GM19467 (cell line): ENCODE measurements around the gene RB1.
"Not testable (repeated sequence)": the region's sequence is repeated elsewhere in the genome, so short reads cannot be mapped to it uniquely, and the experiment has no call there.

Experiments
- ATAC-seq: cut with Tn5 transposase; IDR thresholded peaks from one replicate; pipeline ENCODE4 v1.9.1; 2021; ENCODE audit warnings: mild to moderate bottlenecking, moderate library complexity; ENCODE audit not compliant: unreplicated experiment

The RB1 gene

GRCh38 chr13:48446464-48446863, 142.9 kb downstream of the RB1 start:
- no peak for ATAC-seq

GRCh38 chr13:48448285-48448958, 144.9 kb downstream of the RB1 start:
- ATAC-seq, result no peak

GRCh38 chr13:48448959-48449614, 145.5 kb downstream of the RB1 start:
- ATAC-seq, result no peak

- ATAC-seq, result no peak
Observed at GRCh38 chr13:48449656-48450055, 146.1 kb downstream of the RB1 start.

- ATAC-seq, result not testable (repeated sequence)
Observed at GRCh38 chr13:48451196-48451595, 147.6 kb downstream of the RB1 start.

- no peak for ATAC-seq
Observed at GRCh38 chr13:48456546-48456945, 153.0 kb downstream of the RB1 start.

GRCh38 chr13:48457578-48458242, 154.2 kb downstream of the RB1 start:
- ATAC-seq, result no peak

GRCh38 chr13:48475230-48475629, 171.7 kb downstream of the RB1 start:
- no peak for ATAC-seq

GRCh38 chr13:48476215-48476614, 172.7 kb downstream of the RB1 start:
- ATAC-seq, result no peak

- no peak for ATAC-seq
Observed at GRCh38 chr13:48476686-48477085, 173.1 kb downstream of the RB1 start.

GRCh38 chr13:48477191-48477855, 173.8 kb downstream of the RB1 start:
- ATAC-seq, result no peak

GRCh38 chr13:48478391-48478790, 174.8 kb downstream of the RB1 start:
- ATAC-seq, result no peak

GRCh38 chr13:48483575-48483974, 180.0 kb downstream of the RB1 start:
- ATAC-seq, result no peak

- ATAC-seq, result no peak
Observed at GRCh38 chr13:48485432-48485831, 181.9 kb downstream of the RB1 start.

GRCh38 chr13:48486362-48486761, 182.8 kb downstream of the RB1 start:
- no peak for ATAC-seq

- no peak for ATAC-seq
Observed at GRCh38 chr13:48486836-48487235, 183.3 kb downstream of the RB1 start.

- no peak for ATAC-seq
Observed at GRCh38 chr13:48487968-48488367, 184.4 kb downstream of the RB1 start.

GRCh38 chr13:48488995-48489394, 185.4 kb downstream of the RB1 start:
- ATAC-seq, result no peak

GRCh38 chr13:48489666-48490065, 186.1 kb downstream of the RB1 start:
- ATAC-seq, result no peak

GRCh38 chr13:48490241-48490640, 186.7 kb downstream of the RB1 start:
- no peak for ATAC-seq

GRCh38 chr13:48491423-48492095, 188.0 kb downstream of the RB1 start:
- no peak for ATAC-seq
